ENCODE data around the gene NRXN3.

The NRXN3 gene

DNA sequence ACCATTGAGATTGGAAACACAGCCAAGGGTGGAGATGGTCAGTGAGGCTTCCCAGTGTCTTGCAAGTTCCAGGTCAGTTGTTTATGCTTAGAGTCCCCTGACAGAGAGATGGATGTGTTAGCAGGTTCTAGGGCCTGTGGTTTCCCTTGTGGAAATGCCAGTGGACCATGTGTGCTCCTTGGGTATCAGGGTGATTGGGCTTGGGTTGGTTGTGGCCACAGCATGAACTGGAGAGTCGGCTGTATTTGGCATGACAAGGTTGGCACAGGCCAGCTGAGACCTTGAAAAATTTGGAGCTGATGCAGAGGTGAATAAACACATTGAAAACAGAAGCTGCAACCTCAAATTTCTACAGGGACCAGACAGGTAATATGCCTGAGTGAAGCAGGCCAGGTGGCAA is 1373.2 kb downstream of the NRXN3 start:
- H3K9ac ChIP-seq (ENCODE audit: low read length), result no peak overlapping the region
- H3K9me2 ChIP-seq (replicated peaks; ENCODE audit: insufficient read depth, low read length), result no peaks in the 10 kb centered on the region
- no peaks in the 10 kb centered on the region for H3K27me3 ChIP-seq (ENCODE audit: low read length)
- no peaks in the 10 kb centered on the region for H3K79me2 ChIP-seq (ENCODE audit: insufficient read depth, low read length)
- H3K27ac ChIP-seq (ENCODE audit: low read depth, low read length), result no peak overlapping the region
- no peak overlapping the region for H2AFZ ChIP-seq (ENCODE audit: low read depth, low read length, severe bottlenecking)
- no peaks in the 10 kb centered on the region for H4K20me1 ChIP-seq (ENCODE audit: low read depth, low read length)
- no peak overlapping the region for H3K4me3 ChIP-seq (ENCODE audit: insufficient read depth, low read length, poor library complexity, severe bottlenecking)
- TF ChIP-seq EZH2phosphoT487 (conservative IDR thresholded peaks at IDR 0.05; ENCODE audit: low read length), result no peak
- TF ChIP-seq, protein P1, sequence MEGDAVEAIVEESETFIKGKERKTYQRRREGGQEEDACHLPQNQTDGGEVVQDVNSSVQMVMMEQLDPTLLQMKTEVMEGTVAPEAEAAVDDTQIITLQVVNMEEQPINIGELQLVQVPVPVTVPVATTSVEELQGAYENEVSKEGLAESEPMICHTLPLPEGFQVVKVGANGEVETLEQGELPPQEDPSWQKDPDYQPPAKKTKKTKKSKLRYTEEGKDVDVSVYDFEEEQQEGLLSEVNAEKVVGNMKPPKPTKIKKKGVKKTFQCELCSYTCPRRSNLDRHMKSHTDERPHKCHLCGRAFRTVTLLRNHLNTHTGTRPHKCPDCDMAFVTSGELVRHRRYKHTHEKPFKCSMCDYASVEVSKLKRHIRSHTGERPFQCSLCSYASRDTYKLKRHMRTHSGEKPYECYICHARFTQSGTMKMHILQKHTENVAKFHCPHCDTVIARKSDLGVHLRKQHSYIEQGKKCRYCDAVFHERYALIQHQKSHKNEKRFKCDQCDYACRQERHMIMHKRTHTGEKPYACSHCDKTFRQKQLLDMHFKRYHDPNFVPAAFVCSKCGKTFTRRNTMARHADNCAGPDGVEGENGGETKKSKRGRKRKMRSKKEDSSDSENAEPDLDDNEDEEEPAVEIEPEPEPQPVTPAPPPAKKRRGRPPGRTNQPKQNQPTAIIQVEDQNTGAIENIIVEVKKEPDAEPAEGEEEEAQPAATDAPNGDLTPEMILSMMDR (IDR thresholded peaks at IDR 0.05; ENCODE audit: insufficient read depth, low read length, poor library complexity, severe bottlenecking), result no peak
- no peak overlapping the region for H3K4me2 ChIP-seq (ENCODE audit: low read depth, low read length, poor library complexity, severe bottlenecking)
- no peaks in the 10 kb centered on the region for H3F3A ChIP-seq (ENCODE audit: insufficient read depth)
- no peaks in the 10 kb centered on the region for H3K9me3 ChIP-seq (ENCODE audit: insufficient read depth, low read length)
- H3K36me3 ChIP-seq (ENCODE audit: low read length), result no peaks in the 10 kb centered on the region

DNA sequence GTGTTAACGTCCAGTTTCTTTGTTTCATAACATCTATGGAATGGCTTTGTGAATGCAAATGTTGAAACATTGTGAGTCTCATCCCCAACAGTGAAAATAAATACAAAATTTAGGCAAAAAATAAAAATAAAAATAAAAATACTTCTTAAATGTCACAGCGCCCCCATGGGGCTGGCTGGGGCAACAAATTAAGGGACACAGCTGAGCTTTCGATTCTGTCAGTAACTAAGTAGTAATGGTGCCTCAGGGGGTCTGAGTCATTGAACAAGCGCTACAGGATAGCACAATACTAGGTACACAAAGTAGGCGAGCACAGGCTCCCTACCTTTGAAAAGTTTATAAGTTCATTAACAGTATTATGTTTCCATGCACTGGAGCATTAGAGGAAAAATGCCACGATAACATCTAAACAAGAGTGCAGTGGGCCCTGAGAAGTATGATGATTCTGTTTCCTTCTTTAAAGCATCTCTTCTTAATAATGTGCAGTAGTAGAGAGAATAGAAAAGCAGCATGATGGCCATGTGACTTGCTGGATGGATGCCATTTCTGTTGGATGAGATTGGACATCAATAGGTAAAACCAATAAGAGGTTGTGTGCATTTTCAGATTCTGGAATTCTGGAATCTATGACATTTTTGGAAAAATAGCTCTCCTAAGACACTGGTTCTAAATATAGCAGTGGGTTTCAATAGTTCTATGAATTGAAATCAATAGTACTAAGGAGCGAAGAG is 1374.0 kb downstream of the NRXN3 start:
- Histone ChIP-seq H3F3A (ENCODE audit: insufficient read depth) (no peaks in the 10 kb centered on the region), H3K36me3 (ENCODE audit: low read length) (no peaks in the 10 kb centered on the region), H3K9me3 (ENCODE audit: insufficient read depth, low read length) (no peaks in the 10 kb centered on the region), H3K27ac (ENCODE audit: low read depth, low read length) (no peak overlapping the region), H3K9ac (ENCODE audit: low read length) (no peak overlapping the region), H2AFZ (ENCODE audit: low read depth, low read length, severe bottlenecking) (no peak overlapping the region), H3K9me2 (replicated peaks; ENCODE audit: insufficient read depth, low read length) (no peaks in the 10 kb centered on the region), H4K20me1 (ENCODE audit: low read depth, low read length) (no peaks in the 10 kb centered on the region), H3K27me3 (ENCODE audit: low read length) (no peaks in the 10 kb centered on the region), H3K79me2 (ENCODE audit: insufficient read depth, low read length) (no peaks in the 10 kb centered on the region), H3K4me3 (ENCODE audit: insufficient read depth, low read length, poor library complexity, severe bottlenecking) (no peak overlapping the region), H3K4me2 (ENCODE audit: low read depth, low read length, poor library complexity, severe bottlenecking) (no peak overlapping the region)
- TF ChIP-seq EZH2phosphoT487 (conservative IDR thresholded peaks at IDR 0.05; ENCODE audit: low read length), result no peak
- TF ChIP-seq, protein P1 (IDR thresholded peaks at IDR 0.05; ENCODE audit: insufficient read depth, low read length, poor library complexity, severe bottlenecking), result peak; percentile 15

DNA sequence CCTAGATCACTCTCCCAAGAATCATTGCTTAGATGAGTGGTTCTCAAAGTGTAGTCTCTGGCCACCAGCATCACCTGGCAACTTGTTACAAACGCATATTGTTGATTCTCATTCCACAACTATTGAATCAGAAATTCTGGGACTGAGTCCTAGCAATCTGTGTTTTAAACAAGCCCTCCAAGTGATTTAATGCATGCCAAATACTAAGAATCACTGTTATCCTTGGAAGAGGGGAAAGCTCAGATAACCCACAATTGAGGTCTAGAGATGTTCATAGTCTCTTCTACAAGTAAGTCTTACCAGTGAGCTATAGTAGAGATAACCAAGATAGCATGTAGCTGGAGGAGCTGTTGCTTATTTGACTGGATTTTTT is 1374.5 kb downstream of the NRXN3 start:
- no peak overlapping the region for H3K4me3 ChIP-seq (ENCODE audit: insufficient read depth, low read length, poor library complexity, severe bottlenecking)
- H3K9ac ChIP-seq (ENCODE audit: low read length), result no peak overlapping the region
- H3K79me2 ChIP-seq (ENCODE audit: insufficient read depth, low read length), result no peaks in the 10 kb centered on the region
- no peak overlapping the region for H3K4me2 ChIP-seq (ENCODE audit: low read depth, low read length, poor library complexity, severe bottlenecking)
- H3K9me3 ChIP-seq (ENCODE audit: insufficient read depth, low read length), result no peaks in the 10 kb centered on the region
- TF ChIP-seq, protein P1 (IDR thresholded peaks at IDR 0.05; ENCODE audit: insufficient read depth, low read length, poor library complexity, severe bottlenecking), result no peak
- no peak for TF ChIP-seq EZH2phosphoT487 (conservative IDR thresholded peaks at IDR 0.05; ENCODE audit: low read length)
- no peaks in the 10 kb centered on the region for H3F3A ChIP-seq (ENCODE audit: insufficient read depth)
- no peaks in the 10 kb centered on the region for H3K27me3 ChIP-seq (ENCODE audit: low read length)
- no peak overlapping the region for H2AFZ ChIP-seq (ENCODE audit: low read depth, low read length, severe bottlenecking)
- no peak overlapping the region for H3K27ac ChIP-seq (ENCODE audit: low read depth, low read length)
- no peaks in the 10 kb centered on the region for H3K36me3 ChIP-seq (ENCODE audit: low read length)
- H3K9me2 ChIP-seq (replicated peaks; ENCODE audit: insufficient read depth, low read length), result no peaks in the 10 kb centered on the region
- H4K20me1 ChIP-seq (ENCODE audit: low read depth, low read length), result no peaks in the 10 kb centered on the region
